Measurements from ENCODE around the gene SPINK2. TPM values are rescaled to one million over a fixed set of nuclear protein-coding genes. Genes with fewer than 3 reads are reported as not detected.

Gene SPINK2
- polyA plus RNA-seq, 1 donor (not counting 4 experiments of a cell fraction or from before 2014, with no cell fraction given): 0.10 TPM

- Histone ChIP-seq H3K36me3 (ENCODE audit: control insufficient read depth in 2 of 2, extremely low read depth in 1 of 2, insufficient read depth in 2 of 2, low read length in 2 of 2) (no peaks in the 10 kb centered on the region), H3K9me1 (ENCODE audit: control insufficient read depth, extremely low read depth, insufficient read depth, low read length) (no peaks in the 10 kb centered on the region), H3K27ac (ENCODE audit: control insufficient read depth, insufficient read depth, low read length) (no peak overlapping the region), H3K4me2 (ENCODE audit: control insufficient read depth, extremely low read depth, insufficient read depth, low read depth, low read length) (no peak overlapping the region), H3K9me3 (ENCODE audit: control insufficient read depth, low read depth, low read length) (no peaks in the 10 kb centered on the region), H3K27me3 (ENCODE audit: control insufficient read depth, extremely low read depth, insufficient read depth, low read length) (no peaks in the 10 kb centered on the region), H3K4me3 (ENCODE audit: control insufficient read depth in 2 of 3, extremely low read depth in 1 of 3, insufficient read depth in 2 of 3, low read depth in 1 of 3, low read length in 3 of 3) (no peak overlapping the region), H2AFZ (ENCODE audit: control insufficient read depth, low read length) (no peak overlapping the region), H3K9ac (ENCODE audit: control insufficient read depth, extremely low read depth, insufficient read depth, low read length) (no peak overlapping the region), H3K79me2 (ENCODE audit: control insufficient read depth, insufficient read depth, low read length) (no peaks in the 10 kb centered on the region), H3K4me1 (ENCODE audit: control insufficient read depth, extremely low read depth, insufficient read depth, low read length) (no peaks in the 10 kb centered on the region), H4K20me1 (ENCODE audit: control insufficient read depth, extremely low read depth, insufficient read depth, low read length) (no peaks in the 10 kb centered on the region)
- dilution Hi-C loops (cut with MboI; ENCODE audit: extremely low pct_ligation_motif_present, low sequenced_read_pairs): no loop called here
- TF ChIP-seq CTCF (optimal IDR thresholded peaks at IDR 0.05 in 1 of 3, IDR thresholded peaks at IDR 0.05 in 1 of 3, conservative IDR thresholded peaks at IDR 0.05 in 1 of 3; ENCODE audit: extremely low read depth in 1 of 3, insufficient read depth in 2 of 3, low read length in 3 of 3) (no peak), EZH2 (IDR thresholded peaks at IDR 0.05; ENCODE audit: low read length) (no peak)
- FAIRE-seq (no peak), DNase-seq (ENCODE audit: low read depth, low spot score) (no peak)
These were observed 29.4 kb upstream of the SPINK2 start for GRCh38 chr4:56850910-56851309.

GRCh38 chr4:56844802-56845580 lies 23.5 kb upstream of the SPINK2 start:
- no peak overlapping the region for H3K9ac ChIP-seq (ENCODE audit: control insufficient read depth, extremely low read depth, insufficient read depth, low read length)
- H3K9me1 ChIP-seq (ENCODE audit: control insufficient read depth, extremely low read depth, insufficient read depth, low read length): no peaks in the 10 kb centered on the region
- H3K4me2 ChIP-seq (ENCODE audit: control insufficient read depth, extremely low read depth, insufficient read depth, low read depth, low read length): no peak overlapping the region
- DNase-seq (ENCODE audit: low read depth, low spot score) (no peak), FAIRE-seq (no peak)
- no peak for TF ChIP-seq CTCF (optimal IDR thresholded peaks at IDR 0.05 in 1 of 3, IDR thresholded peaks at IDR 0.05 in 1 of 3, conservative IDR thresholded peaks at IDR 0.05 in 1 of 3; ENCODE audit: extremely low read depth in 1 of 3, insufficient read depth in 2 of 3, low read length in 3 of 3)
- TF ChIP-seq EZH2 (IDR thresholded peaks at IDR 0.05; ENCODE audit: low read length): no peak
- no peaks in the 10 kb centered on the region for H4K20me1 ChIP-seq (ENCODE audit: control insufficient read depth, extremely low read depth, insufficient read depth, low read length)
- no peaks in the 10 kb centered on the region for H3K27me3 ChIP-seq (ENCODE audit: control insufficient read depth, extremely low read depth, insufficient read depth, low read length)
- no peak overlapping the region for H3K4me3 ChIP-seq (ENCODE audit: control insufficient read depth in 2 of 3, extremely low read depth in 1 of 3, insufficient read depth in 2 of 3, low read depth in 1 of 3, low read length in 3 of 3)
- no peaks in the 10 kb centered on the region for H3K9me3 ChIP-seq (ENCODE audit: control insufficient read depth, low read depth, low read length)
- H3K27ac ChIP-seq (ENCODE audit: control insufficient read depth, insufficient read depth, low read length): no peak overlapping the region
- no peaks in the 10 kb centered on the region for H3K79me2 ChIP-seq (ENCODE audit: control insufficient read depth, insufficient read depth, low read length)
- H3K4me1 ChIP-seq (ENCODE audit: control insufficient read depth, extremely low read depth, insufficient read depth, low read length): no peaks in the 10 kb centered on the region
- dilution Hi-C loops (cut with MboI; ENCODE audit: extremely low pct_ligation_motif_present, low sequenced_read_pairs): no loop called here
- no peak overlapping the region for H2AFZ ChIP-seq (ENCODE audit: control insufficient read depth, low read length)
- no peaks in the 10 kb centered on the region for H3K36me3 ChIP-seq (ENCODE audit: control insufficient read depth in 2 of 2, extremely low read depth in 1 of 2, insufficient read depth in 2 of 2, low read length in 2 of 2)
